Lower leg skin (tissue), 3 donors: ENCODE results near the gene ADAM19.

Source experiments
- CTCF ChIP-seq, 3 donors: fragments of 450-650 bp; IDR thresholded peaks; one replicate each; pipeline ENCODE4 v1.5.1; 2016; ENCODE audit warnings: antibody characterized with exemption in 3 of 3, mild to moderate bottlenecking in 3 of 3, moderate library complexity in 2 of 3
- POLR2A ChIP-seq, 2 donors: fragments of 450-650 bp; IDR thresholded peaks; one replicate each; pipeline ENCODE4 v1.6.1; 2016 to 2017; ENCODE audit warnings: antibody characterized with exemption in 2 of 2, mild to moderate bottlenecking in 1 of 2, moderate library complexity in 1 of 2

GRCh38 chr5:157598350-157598936 lies 22.9 kb upstream of the ADAM19 start:
- TF ChIP-seq CTCF (IDR thresholded peaks at IDR 0.05) (no peak), POLR2A (IDR thresholded peaks at IDR 0.05) (no peak)
